Panc1 (cell line): ENCODE results near the gene RAB32. TPM values are rescaled to one million over a fixed set of nuclear protein-coding genes. Genes with fewer than 3 reads are reported as not detected.

Source experiments
- ATAC-seq: fragments of 200-7000 bp; cut with Tn5 transposase; 2 replicates; pipeline ENCODE4 v1.9.1; 2020; ENCODE audit warnings: mild to moderate bottlenecking, moderate library complexity
- BruUV-seq: library from RNA; stranded (reverse); fragments of 400-500 nt; replicated peaks from 2 replicates; lab custom pipeline; 2021; lab: Mats Ljungman, UMichigan
- CTCF ChIA-PET: fragments of 300-600 bp; sonication (Branson Sonifier 250); formaldehyde crosslinking; loops from one replicate; lab custom pipeline; 2022; ENCODE audit warnings: antibody characterized with exemption; lab: Charles Lee
- POLR2A ChIA-PET: fragments of 300-600 bp; sonication (Branson Sonifier 250); formaldehyde crosslinking; loops from one replicate; lab custom pipeline; 2022; ENCODE audit warnings: antibody characterized with exemption; lab: Charles Lee
- DNase-seq: peaks from one replicate; pipeline ENCODE4 v3.0.0-alpha.2; 2010; ENCODE audit warnings: low read depth, low spot score
- H3K27ac ChIP-seq: 2 replicates; pipeline ENCODE4 v1.5.1; 2011; ENCODE audit warnings: mild to moderate bottlenecking, low read length, inconsistent platforms
- H3K27me3 ChIP-seq: fragments of 200-500 bp; sonication (Bioruptor generic); 2 replicates; pipeline ENCODE4 v1.6.0; 2014; ENCODE audit warnings: low read length, inconsistent platforms; ENCODE audit not compliant: control insufficient read depth, insufficient read depth
- H3K36me3 ChIP-seq: fragments of 200-500 bp; sonication (Bioruptor generic); 2 replicates; pipeline ENCODE4 v1.5.1; 2014; ENCODE audit warnings: inconsistent platforms, mild to moderate bottlenecking, low read length, moderate library complexity; ENCODE audit not compliant: control insufficient read depth, insufficient read depth
- H3K4me1 ChIP-seq: 2 replicates; pipeline ENCODE4 v1.5.1; 2011; ENCODE audit warnings: inconsistent platforms, mild to moderate bottlenecking, low read length, moderate library complexity; ENCODE audit not compliant: control insufficient read depth, insufficient read depth
- H3K4me3 ChIP-seq, 2 experiments: 2 replicates each; pipeline ENCODE4 v1.5.1; 2011 to 2012; ENCODE audit warnings: low read depth in 2 of 2, low read length in 2 of 2, mild to moderate bottlenecking in 2 of 2, inconsistent platforms in 1 of 2, moderate library complexity in 1 of 2
- H3K9me3 ChIP-seq: fragments of 200-500 bp; sonication (Bioruptor generic); 2 replicates; pipeline ENCODE4 v1.5.1; 2014; ENCODE audit warnings: low read depth, mild to moderate bottlenecking, inconsistent platforms, low read length, moderate library complexity; ENCODE audit not compliant: control insufficient read depth, insufficient read depth
- POLR2AphosphoS5 ChIP-seq: IDR thresholded peaks from 2 replicates; pipeline ENCODE4 v1.6.1; 2012; ENCODE audit warnings: mild to moderate bottlenecking, low read depth, low read length, moderate library complexity
- SIN3A ChIP-seq: IDR thresholded peaks from 2 replicates; pipeline ENCODE4 v1.6.1; 2012; ENCODE audit warnings: low read depth, mild to moderate bottlenecking, low read length, moderate library complexity, borderline replicate concordance; ENCODE audit not compliant: insufficient read depth
- TCF7L2 ChIP-seq: IDR thresholded peaks from 2 replicates; pipeline ENCODE4 v1.6.1; 2011; ENCODE audit warnings: mild to moderate bottlenecking, low read depth, low read length, inconsistent platforms
- in situ Hi-C: cut with HindIII; loops from 2 replicates; pipeline ENCODE4 v1.10.0; 2016; ENCODE audit warnings: low sequenced_read_pairs, low pct_unique_long_range_greater_than_20kb
- intact Hi-C: fragments of 100-400 bp; cut with micrococcal nuclease; formaldehyde crosslinking; loops from one replicate; pipeline ENCODE4 v1.10.0; 2022; ENCODE audit not compliant: unreplicated experiment
- total RNA-seq: library from RNA; stranded (reverse); gene quantifications from one replicate; pipeline ENCODE4 v1.2.1, GENCODE V29; 2021; ENCODE audit not compliant: unreplicated experiment
- TF ChIP-seq, protein P1 (sequence below), 2 experiments: IDR thresholded peaks; 2 replicates each; pipeline ENCODE4 v1.6.1; 2011 to 2012; ENCODE audit warnings: low read depth in 2 of 2, control low read depth in 1 of 2, low read length in 1 of 2, mild to moderate bottlenecking in 1 of 2, moderate library complexity in 1 of 2; ENCODE audit not compliant: insufficient read depth in 1 of 2
- TF ChIP-seq, protein P2 (sequence below): fragments of 450-650 bp; IDR thresholded peaks from 2 replicates; pipeline ENCODE4 v1.5.1; 2017; ENCODE audit warnings: mild to moderate bottlenecking

The RAB32 gene
- total RNA-seq, 1 experiment from 2014 or later = 61.5 TPM

DNA sequence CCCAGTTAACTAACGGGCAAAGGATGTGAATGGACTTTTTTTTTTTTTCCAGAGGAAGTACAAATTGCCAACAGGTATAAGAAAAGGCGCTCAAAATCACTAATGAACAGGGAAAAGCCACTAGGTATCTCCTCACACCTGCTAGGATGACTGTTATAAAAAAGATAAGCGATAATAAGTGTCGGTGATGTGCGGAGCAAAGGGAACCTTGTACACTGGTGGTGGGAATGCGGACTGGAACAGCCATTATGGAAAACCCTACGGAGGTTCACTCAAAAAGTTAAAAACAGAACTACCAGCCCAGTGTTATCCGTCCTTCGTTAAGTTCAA lies 787 bp upstream of the RAB32 start:
- intact Hi-C loops = loop anchor here (1.0 kb wide), 1 partner anchor 157 kb away; no protein-coding TSS in a partner anchor
- H3K9me3 ChIP-seq = no peaks in the 10 kb centered on the region
- TF ChIP-seq POLR2AphosphoS5 (no peak), SIN3A (no peak), TCF7L2 (no peak)
- TF ChIP-seq, protein P1, sequence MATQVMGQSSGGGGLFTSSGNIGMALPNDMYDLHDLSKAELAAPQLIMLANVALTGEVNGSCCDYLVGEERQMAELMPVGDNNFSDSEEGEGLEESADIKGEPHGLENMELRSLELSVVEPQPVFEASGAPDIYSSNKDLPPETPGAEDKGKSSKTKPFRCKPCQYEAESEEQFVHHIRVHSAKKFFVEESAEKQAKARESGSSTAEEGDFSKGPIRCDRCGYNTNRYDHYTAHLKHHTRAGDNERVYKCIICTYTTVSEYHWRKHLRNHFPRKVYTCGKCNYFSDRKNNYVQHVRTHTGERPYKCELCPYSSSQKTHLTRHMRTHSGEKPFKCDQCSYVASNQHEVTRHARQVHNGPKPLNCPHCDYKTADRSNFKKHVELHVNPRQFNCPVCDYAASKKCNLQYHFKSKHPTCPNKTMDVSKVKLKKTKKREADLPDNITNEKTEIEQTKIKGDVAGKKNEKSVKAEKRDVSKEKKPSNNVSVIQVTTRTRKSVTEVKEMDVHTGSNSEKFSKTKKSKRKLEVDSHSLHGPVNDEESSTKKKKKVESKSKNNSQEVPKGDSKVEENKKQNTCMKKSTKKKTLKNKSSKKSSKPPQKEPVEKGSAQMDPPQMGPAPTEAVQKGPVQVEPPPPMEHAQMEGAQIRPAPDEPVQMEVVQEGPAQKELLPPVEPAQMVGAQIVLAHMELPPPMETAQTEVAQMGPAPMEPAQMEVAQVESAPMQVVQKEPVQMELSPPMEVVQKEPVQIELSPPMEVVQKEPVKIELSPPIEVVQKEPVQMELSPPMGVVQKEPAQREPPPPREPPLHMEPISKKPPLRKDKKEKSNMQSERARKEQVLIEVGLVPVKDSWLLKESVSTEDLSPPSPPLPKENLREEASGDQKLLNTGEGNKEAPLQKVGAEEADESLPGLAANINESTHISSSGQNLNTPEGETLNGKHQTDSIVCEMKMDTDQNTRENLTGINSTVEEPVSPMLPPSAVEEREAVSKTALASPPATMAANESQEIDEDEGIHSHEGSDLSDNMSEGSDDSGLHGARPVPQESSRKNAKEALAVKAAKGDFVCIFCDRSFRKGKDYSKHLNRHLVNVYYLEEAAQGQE (IDR thresholded peaks at IDR 0.05; ENCODE audit: insufficient read depth in 1 of 2, low read depth in 2 of 2, low read length in 1 of 2) = no peak
- TF ChIP-seq, protein P2, sequence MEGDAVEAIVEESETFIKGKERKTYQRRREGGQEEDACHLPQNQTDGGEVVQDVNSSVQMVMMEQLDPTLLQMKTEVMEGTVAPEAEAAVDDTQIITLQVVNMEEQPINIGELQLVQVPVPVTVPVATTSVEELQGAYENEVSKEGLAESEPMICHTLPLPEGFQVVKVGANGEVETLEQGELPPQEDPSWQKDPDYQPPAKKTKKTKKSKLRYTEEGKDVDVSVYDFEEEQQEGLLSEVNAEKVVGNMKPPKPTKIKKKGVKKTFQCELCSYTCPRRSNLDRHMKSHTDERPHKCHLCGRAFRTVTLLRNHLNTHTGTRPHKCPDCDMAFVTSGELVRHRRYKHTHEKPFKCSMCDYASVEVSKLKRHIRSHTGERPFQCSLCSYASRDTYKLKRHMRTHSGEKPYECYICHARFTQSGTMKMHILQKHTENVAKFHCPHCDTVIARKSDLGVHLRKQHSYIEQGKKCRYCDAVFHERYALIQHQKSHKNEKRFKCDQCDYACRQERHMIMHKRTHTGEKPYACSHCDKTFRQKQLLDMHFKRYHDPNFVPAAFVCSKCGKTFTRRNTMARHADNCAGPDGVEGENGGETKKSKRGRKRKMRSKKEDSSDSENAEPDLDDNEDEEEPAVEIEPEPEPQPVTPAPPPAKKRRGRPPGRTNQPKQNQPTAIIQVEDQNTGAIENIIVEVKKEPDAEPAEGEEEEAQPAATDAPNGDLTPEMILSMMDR = no peak
- TSS peak; percentile 93 for BruUV-seq
- H3K27ac ChIP-seq = peak overlapping the region; percentile 86
- H3K4me3 ChIP-seq = peak overlapping the region; percentile 58 to 95
- H3K4me1 ChIP-seq = peaks cover 14% of the 10 kb centered on the region
- no peaks in the 10 kb centered on the region for H3K27me3 ChIP-seq
- in situ Hi-C loops = no loop called here
- ATAC-seq (no peak), DNase-seq (no peak)
- ChIA-PET POLR2A (no interaction called here), CTCF (no interaction called here)
- no peaks in the 10 kb centered on the region for H3K36me3 ChIP-seq

DNA sequence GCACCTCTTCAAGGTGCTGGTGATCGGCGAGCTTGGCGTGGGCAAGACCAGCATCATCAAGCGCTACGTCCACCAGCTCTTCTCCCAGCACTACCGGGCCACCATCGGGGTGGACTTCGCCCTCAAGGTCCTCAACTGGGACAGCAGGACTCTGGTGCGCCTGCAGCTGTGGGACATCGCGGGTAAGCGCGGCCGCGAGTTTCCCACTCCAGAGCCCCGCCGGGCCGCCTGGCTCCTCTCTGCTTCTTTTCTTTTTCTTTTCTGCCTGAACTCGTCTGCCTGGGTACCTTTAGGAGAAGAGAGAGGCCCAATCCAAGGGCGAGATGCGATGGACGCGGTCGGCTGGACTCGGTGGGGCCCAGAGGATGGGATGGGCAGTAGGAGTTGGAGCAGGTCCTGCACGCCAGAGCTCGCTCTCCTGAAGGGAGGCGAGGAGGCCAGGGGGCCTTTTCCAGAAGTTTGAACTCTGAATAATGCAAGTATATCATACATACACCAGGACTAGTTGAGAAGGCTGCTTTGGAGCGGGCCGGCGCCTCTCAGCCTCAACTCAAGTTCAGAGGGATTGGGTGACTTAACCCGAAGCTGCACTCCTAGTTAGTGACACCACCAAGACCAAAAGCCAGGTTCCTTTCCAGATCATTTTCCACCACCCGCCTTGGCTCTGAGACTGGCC lies 445 bp downstream of the RAB32 start:
- no TSS peak for BruUV-seq
- H3K27me3 ChIP-seq = no peaks in the 10 kb centered on the region
- H3K9me3 ChIP-seq = no peaks in the 10 kb centered on the region
- ATAC-seq (peak; percentile 73), DNase-seq (no peak)
- ChIA-PET POLR2A (interaction anchor here (0.7 kb wide), 1 partner anchor 8 kb away, joined by 3 read pairs; no protein-coding TSS in a partner anchor), CTCF (no interaction called here)
- intact Hi-C loops = loop anchor here (1.0 kb wide), 1 partner anchor 156 kb away; no protein-coding TSS in a partner anchor
- H3K4me1 ChIP-seq = peaks cover 14% of the 10 kb centered on the region
- peak overlapping the region; percentile 89 to 95 for H3K4me3 ChIP-seq
- H3K27ac ChIP-seq = peak overlapping the region; percentile 92
- in situ Hi-C loops = no loop called here
- TF ChIP-seq SIN3A = no peak
- no peak for TF ChIP-seq POLR2AphosphoS5
- TF ChIP-seq, protein P1 (IDR thresholded peaks at IDR 0.05; ENCODE audit: insufficient read depth in 1 of 2, low read depth in 2 of 2, low read length in 1 of 2) = no peak
- TF ChIP-seq TCF7L2 = no peak
- TF ChIP-seq, protein P2 = no peak
- no peaks in the 10 kb centered on the region for H3K36me3 ChIP-seq
